ENCODE results near the gene GABARAPL2.

The GABARAPL2 gene

DNA sequence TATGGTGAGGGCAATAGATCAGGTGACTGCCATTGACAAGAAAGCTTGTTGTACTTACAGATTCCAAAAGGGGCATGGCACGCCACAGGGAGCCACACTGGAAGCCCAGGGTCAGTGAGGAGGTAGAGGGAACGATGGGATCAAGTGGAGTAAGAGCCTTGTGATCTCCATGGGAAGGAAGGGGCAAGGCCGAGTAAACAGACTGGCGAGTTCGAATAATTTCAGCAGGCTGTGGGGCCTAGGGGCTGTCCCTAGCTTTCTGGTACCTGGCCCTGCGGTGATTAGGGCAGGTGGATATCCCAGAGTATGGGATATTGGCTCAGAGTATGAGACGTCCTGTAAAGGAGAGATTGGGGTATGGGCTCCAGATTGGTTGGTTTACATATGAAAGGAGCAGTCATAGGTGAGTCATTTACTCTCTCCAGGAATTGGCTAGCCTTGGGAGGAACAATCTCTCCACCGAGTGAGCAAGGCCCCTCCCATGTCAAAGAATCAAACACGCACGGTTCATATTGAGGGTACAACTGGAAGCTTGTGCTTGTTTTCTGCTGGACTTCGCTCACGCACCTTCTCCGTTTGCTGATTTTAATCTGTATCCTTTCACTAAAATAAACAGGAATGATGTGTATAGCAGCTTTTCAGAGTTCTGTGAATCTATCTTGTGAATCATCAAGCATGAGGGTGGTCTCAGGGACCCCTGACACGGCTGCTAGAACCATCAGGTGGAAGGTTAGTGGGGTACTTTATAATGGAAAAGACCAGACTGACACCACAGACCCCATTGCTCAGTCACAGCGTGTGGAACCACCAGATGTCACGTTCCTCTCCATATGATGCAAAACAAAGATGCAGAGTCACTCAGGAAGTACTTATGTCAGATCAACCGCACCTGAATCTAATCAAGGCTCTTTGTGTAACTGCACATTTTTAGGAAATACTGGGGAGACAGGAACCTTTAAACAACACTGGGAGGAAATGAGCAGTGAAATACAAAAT, 27.9 kb downstream of the GABARAPL2 start:
- TF ChIP-seq, protein P1, sequence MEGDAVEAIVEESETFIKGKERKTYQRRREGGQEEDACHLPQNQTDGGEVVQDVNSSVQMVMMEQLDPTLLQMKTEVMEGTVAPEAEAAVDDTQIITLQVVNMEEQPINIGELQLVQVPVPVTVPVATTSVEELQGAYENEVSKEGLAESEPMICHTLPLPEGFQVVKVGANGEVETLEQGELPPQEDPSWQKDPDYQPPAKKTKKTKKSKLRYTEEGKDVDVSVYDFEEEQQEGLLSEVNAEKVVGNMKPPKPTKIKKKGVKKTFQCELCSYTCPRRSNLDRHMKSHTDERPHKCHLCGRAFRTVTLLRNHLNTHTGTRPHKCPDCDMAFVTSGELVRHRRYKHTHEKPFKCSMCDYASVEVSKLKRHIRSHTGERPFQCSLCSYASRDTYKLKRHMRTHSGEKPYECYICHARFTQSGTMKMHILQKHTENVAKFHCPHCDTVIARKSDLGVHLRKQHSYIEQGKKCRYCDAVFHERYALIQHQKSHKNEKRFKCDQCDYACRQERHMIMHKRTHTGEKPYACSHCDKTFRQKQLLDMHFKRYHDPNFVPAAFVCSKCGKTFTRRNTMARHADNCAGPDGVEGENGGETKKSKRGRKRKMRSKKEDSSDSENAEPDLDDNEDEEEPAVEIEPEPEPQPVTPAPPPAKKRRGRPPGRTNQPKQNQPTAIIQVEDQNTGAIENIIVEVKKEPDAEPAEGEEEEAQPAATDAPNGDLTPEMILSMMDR (IDR thresholded peaks at IDR 0.05; ENCODE audit: insufficient read depth, missing control alignments) = no peak
- no peak for DNase-seq (ENCODE audit: insufficient read length, low spot score)
- no peak for FAIRE-seq

DNA sequence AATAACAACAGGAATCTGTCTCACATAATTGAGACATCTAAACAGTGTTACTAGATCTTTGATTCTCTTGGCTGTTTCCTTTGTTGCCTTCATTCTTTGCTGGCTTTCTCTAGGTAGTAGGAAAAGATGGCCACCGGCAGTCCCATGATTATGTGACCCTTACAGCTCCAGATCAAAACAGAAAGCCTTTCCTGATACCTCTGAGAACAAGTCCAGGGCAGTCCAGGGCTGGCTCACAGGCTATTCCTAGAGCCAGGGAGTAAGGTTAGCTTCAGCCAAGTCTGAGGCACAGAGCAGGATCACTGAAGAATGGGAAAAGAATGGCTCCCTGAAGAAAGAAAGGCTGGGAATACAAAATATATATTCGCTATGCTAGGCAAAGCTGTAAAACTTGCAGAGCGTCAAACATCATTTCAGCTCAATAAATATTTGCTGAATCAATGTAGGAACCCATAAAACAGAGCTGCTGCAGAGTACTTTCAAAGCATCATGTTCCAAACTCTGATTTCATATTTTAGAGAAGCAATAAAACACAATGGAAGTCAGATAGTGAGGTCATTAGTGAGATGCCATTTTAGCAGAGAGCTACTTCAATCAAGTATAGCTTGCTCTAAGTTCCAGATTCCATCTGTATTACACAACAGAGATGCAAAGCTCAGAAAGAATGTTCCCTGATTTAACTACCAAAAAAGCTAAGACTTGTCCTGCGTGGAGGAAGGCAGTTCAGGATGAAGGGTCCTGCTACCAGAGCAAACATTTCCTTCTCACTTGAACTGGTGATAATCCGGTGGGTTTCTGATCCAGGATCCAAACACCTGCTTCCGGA, 33.5 kb downstream of the GABARAPL2 start:
- TF ChIP-seq, protein P1 (IDR thresholded peaks at IDR 0.05; ENCODE audit: insufficient read depth, missing control alignments) = no peak
- DNase-seq (ENCODE audit: insufficient read length, low spot score) (no peak), FAIRE-seq (no peak)

DNA sequence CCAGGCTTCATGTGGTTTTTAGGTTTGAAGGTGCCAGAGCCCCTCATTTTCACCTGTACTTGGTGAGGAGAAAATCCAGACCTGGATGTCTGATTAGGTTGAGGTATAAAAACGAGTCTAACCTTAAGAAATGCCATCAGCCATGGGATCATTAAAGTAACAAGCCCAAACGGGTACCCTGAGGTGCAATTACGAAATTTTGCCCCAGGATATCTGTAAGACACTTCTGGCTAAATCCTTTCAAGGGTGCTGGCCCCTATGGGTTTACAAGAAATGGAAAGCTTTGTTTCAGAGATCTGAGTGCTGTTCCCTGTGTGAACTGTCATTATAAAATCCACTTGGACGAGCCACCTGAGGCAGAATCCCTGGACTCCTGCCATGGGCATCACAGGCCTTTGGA, 37.1 kb downstream of the GABARAPL2 start:
- TF ChIP-seq, protein P1 (IDR thresholded peaks at IDR 0.05; ENCODE audit: insufficient read depth, missing control alignments) = no peak
- FAIRE-seq (no peak), DNase-seq (ENCODE audit: insufficient read length, low spot score) (no peak)

DNA sequence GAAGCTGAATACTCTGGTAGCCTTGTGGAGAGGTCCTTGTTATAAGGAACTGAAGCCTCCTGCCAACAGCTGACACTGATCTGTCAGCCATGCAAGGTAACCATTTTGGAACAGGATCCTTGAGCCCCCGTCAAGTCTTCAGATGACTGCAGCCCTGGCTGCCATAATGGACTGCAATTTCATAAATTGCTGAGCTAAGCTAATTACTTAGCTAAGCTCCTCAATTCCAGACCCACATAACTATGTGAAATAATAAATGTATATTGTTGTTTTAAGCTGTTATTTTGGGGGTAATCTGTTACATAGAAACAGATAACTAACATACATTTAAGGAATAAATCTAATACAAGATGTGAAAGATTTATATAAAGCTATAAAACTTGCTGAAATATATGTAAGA, 40.3 kb downstream of the GABARAPL2 start:
- FAIRE-seq = no peak
- TF ChIP-seq, protein P1 (IDR thresholded peaks at IDR 0.05; ENCODE audit: insufficient read depth, missing control alignments) = no peak

DNA sequence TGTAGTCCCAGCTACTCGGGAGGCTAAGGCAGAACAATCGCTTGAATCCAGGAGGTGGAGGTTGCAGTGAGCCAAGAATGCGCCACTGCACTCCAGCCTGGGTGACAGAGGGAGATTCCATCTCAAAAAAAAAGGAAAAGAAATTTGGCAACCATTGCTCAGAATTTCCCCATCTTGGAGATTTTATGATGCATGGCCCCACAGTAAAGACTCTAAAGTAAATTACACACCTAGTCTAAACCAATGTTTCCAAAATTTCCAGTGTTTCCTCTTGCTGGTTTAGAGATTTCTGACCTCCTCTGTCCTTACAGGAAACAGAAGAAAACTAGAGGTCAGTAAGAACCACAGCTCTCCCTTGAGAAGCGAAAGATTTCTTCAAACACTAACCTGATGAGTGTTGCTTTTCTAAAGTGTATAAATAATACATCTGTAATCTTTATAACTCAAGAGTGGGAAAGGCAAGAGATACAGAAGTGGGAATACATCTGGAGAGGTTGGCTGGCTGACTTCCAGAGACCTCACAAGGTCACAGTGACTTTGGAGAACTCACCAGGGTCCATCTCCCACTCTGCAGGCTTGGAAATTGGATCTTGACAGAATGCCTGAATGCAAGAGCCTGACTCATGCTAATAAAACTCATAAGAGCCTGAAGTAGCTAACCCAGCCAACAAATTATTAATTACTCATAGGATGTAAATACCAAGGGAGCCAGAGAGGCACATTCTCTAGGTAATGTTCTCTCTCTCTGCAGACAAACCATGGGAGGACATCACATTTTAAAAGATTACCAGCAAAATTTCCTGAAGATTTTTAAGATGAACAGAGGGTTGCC, 48.1 kb downstream of the GABARAPL2 start:
- FAIRE-seq = no peak
- TF ChIP-seq, protein P1 (IDR thresholded peaks at IDR 0.05; ENCODE audit: insufficient read depth, missing control alignments) = no peak
- DNase-seq (ENCODE audit: insufficient read length, low spot score) = no peak

More for the DNA sequence above, 40.3 kb downstream of the GABARAPL2 start:
- DNase-seq (ENCODE audit: insufficient read length, low spot score) = no peak

DNA sequence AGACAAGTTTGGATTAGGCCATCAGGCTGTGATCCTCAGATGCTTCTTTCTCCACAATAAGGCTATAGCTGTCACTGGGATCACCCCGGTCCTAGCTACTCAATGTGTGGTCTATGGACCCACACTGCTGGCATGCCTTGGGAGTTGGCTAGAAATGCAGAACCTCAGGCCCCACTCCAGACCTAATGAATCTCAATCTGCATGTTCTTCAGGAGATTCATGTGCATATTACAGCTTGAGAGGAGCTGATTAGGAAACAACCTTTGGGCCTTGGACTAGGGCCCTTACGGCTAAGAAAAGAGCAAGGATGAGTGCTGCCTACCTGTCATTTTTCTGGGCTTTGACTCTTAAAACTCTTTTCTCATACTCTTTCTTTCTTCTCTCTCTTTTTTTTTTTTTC, 49.4 kb downstream of the GABARAPL2 start:
- TF ChIP-seq, protein P1 (IDR thresholded peaks at IDR 0.05; ENCODE audit: insufficient read depth, missing control alignments) = no peak
- FAIRE-seq = no peak
- no peak for DNase-seq (ENCODE audit: insufficient read length, low spot score)
